GM13976 (cell line): Measurements from ENCODE around the gene LYSMD1.
A peak's percentile ranks its signal among the peaks of the same experiment; 100 is the strongest.

Experiments
- DNase-seq: peaks from one replicate; pipeline ENCODE4 v3.0.0; 2012; ENCODE audit warnings: low spot score
- in situ Hi-C: fragments of 300-500 bp; cut with MboI; formaldehyde crosslinking; loops from one replicate; pipeline ENCODE4 v1.12.0; 2022; ENCODE audit warnings: low sequenced_read_pairs, mixed read lengths, inconsistent platforms; ENCODE audit not compliant: unreplicated experiment
- TF ChIP-seq, protein P1 (sequence below): IDR thresholded peaks from 2 replicates; pipeline ENCODE4 v1.5.1; 2012; ENCODE audit warnings: borderline replicate concordance, mild to moderate bottlenecking; ENCODE audit not compliant: insufficient read depth; ENCODE audit errors: extremely low read depth, missing control alignments, control extremely low read depth

LYSMD1 gene

DNA sequence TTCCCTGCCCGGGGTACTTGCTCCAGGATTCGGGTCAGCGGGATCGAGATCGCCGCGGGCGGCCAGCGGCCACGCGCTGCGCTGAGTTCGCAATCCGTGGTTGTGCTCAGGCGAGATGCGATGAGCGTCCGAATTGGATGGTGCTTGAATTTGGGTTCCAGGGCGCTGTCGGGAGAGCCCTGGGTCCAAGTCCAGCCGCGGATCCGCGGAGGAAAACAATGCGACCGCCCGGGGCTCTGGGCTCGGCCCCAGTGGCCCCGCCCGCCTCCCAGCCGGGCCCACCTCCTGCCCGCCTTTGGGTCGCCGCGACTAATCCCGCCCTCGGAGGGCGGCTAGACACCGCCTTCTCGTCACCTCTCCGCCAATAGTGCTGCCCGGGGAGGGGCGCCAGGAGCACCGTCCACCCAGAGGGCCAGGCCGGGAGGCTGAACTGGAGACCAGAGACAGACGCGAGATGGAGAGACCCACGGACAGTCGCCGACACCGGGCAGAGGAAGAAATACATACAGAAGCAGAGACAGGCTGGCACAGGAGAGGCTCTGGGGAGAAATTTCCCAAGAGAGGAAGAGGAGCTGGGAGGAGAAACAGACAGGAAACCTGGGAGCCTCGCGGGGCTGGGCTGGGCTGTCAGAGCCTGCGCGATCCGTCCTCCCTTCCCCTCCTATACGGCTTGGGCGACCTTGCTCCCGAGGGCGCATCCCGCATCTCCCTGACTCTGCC is 19.1 kb downstream of the LYSMD1 start, which contains the start of gene SEMA6C:
TSS of gene SEMA6C (minus strand) at position 220 of the 720 bp plus-strand sequence. CDS start 4,010 bp downstream, outside the sequence.
- DNase-seq = peak; percentile 96
- in situ Hi-C loops = no loop called here
- TF ChIP-seq, protein P1, sequence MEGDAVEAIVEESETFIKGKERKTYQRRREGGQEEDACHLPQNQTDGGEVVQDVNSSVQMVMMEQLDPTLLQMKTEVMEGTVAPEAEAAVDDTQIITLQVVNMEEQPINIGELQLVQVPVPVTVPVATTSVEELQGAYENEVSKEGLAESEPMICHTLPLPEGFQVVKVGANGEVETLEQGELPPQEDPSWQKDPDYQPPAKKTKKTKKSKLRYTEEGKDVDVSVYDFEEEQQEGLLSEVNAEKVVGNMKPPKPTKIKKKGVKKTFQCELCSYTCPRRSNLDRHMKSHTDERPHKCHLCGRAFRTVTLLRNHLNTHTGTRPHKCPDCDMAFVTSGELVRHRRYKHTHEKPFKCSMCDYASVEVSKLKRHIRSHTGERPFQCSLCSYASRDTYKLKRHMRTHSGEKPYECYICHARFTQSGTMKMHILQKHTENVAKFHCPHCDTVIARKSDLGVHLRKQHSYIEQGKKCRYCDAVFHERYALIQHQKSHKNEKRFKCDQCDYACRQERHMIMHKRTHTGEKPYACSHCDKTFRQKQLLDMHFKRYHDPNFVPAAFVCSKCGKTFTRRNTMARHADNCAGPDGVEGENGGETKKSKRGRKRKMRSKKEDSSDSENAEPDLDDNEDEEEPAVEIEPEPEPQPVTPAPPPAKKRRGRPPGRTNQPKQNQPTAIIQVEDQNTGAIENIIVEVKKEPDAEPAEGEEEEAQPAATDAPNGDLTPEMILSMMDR = no peak

DNA sequence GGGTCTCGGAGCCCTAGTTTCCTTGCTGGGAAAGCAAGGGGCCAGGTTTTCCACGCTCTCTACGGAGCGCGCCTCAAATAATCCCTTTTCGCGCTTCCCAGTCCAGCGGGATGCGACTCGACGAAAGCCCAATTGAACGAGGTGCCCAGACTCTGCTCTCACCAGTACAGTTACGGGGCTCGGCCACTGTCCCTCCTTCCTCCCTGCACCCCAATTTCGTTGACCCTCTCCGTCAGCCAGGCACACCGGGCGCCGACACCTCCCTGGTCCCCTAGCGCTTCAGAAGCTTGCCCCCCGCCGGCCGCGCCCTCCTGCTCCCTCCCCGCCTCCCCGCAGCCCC is 19.7 kb downstream of the LYSMD1 start:
- no peak for DNase-seq
- TF ChIP-seq, protein P1 = no peak
- in situ Hi-C loops = no loop called here

DNA sequence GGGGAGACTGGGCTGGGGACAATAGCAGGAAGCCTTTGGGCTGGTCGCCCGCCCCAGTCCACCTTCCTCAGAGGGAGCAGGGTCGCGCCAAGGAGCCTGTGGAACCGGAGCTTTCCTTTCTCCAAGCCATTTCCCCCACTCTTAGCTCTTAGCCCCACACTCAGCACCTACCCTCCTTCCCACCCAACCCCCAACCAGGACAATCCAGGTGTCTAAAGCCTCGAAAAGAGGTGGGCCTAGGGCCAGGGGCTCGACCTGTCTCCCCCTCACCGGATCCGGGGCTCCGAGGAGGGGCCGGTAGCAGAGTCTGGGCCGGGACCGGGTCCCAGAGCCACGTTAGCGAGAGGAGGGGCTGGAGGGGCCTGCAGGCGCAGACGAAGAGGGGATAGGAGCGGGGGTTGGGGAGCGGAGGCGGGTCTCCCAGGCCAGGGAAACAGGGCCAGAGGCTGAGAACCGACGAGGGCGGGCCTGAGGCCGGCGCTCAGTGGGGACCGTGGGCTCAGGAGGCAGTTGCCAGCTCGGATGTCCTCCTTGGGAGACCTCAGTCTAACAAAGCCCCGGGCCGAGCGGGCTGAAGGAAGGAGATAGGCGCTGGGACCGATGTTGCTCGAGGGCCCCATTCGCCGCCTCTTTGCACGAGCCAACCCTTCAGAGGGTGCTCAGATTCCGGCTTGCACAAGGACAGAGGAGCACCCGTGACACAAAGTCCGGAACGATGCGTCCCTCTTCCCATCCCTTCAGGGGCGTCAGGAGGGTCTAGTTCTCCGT is 20.2 kb downstream of the LYSMD1 start:
- in situ Hi-C loops = no loop called here
- no peak for DNase-seq
- TF ChIP-seq, protein P1 = no peak

GRCh38 chr1:151144474-151145303 is 21.0 kb downstream of the LYSMD1 start:
- TF ChIP-seq, protein P1 = no peak
- DNase-seq = no peak
- in situ Hi-C loops = no loop called here

GRCh38 chr1:151143986-151144385 is 21.7 kb downstream of the LYSMD1 start:
- TF ChIP-seq, protein P1 = no peak
- no peak for DNase-seq
- in situ Hi-C loops = no loop called here

DNA sequence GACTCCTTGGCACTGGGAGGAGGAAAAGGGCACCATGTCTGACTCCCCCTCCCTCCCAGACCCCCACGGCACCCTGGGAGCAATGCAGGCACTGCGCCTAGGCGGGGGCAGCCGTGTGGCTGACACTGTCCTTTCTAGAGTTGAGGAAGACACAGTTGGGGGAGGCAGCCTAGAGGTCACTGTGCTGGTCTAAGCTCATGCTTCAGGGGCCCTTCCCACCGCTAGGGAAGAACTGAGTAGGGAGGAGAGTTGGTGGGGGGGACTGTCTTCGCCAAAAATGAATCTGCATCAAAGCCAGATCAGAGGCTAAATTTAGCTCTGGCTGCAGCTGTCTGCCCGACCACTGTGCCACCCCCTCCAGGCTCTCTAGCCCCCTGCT is 22.7 kb downstream of the LYSMD1 start:
- in situ Hi-C loops = no loop called here
- TF ChIP-seq, protein P1 = no peak
- no peak for DNase-seq
